Gastroesophageal sphincter (tissue), 4 donors: ENCODE results near the gene SMURF2. TPM values are rescaled to one million over a fixed set of nuclear protein-coding genes. Genes with fewer than 3 reads are reported as not detected.

ENCODE experiments used
- ATAC-seq: fragments of 150-250 bp; one replicate; pipeline ENCODE4 v1.9.1; 2016; ENCODE audit warnings: mild to moderate bottlenecking, moderate library complexity
- H3K27ac ChIP-seq, 4 donors: fragments of 200-600 bp; sonication (generic) in 3 of 4; 1 replicate in 3 of 4; 2 replicates in 1 of 4; pipeline ENCODE4 v1.5.1; 2016 to 2019
- H3K27me3 ChIP-seq: fragments of 200-600 bp; sonication (generic); one replicate; pipeline ENCODE4 v1.5.1; 2019
- H3K36me3 ChIP-seq, 2 donors: fragments of 200-600 bp; sonication (generic); one replicate each; pipeline ENCODE4 v1.5.1; 2019; ENCODE audit warnings: control low read depth in 1 of 2
- H3K4me1 ChIP-seq, 3 donors: fragments of 200-600 bp; sonication (generic); 1 replicate in 2 of 3; 2 replicates in 1 of 3; pipeline ENCODE4 v1.5.1; 2016 to 2019; ENCODE audit warnings: control low read depth in 2 of 3
- H3K4me3 ChIP-seq, 2 donors: fragments of 200-600 bp; sonication (generic); one replicate each; pipeline ENCODE4 v1.5.1; 2019; ENCODE audit warnings: mild to moderate bottlenecking in 1 of 2, moderate library complexity in 1 of 2
- H3K9me3 ChIP-seq, 3 donors: fragments of 200-600 bp; sonication (generic); one replicate each; pipeline ENCODE4 v1.5.1; 2017 to 2019; ENCODE audit warnings: control low read depth in 2 of 3
- EP300 ChIP-seq: sonication (generic); formaldehyde crosslinking; IDR thresholded peaks from one replicate; pipeline ENCODE4 v1.6.1; 2017; ENCODE audit warnings: antibody characterized with exemption, mild to moderate bottlenecking
- POLR2A ChIP-seq, 2 donors: fragments of 450-650 bp; IDR thresholded peaks; one replicate each; pipeline ENCODE4 v1.6.1; 2017; ENCODE audit warnings: antibody characterized with exemption in 2 of 2, mild to moderate bottlenecking in 2 of 2, moderate library complexity in 1 of 2
- POLR2AphosphoS5 ChIP-seq: sonication (generic); formaldehyde crosslinking; IDR thresholded peaks from one replicate; pipeline ENCODE4 v1.6.1; 2017; ENCODE audit warnings: antibody characterized with exemption
- WGBS, 2 donors: methylation state at CpG; one replicate each; pipeline ENCODE4 v1.1.5; 2018; ENCODE audit warnings: low coverage in 1 of 2; 5-methylcytosine and 5-hydroxymethylcytosine counted together
- total RNA-seq, 4 donors: library from RNA; depleted of rRNA; stranded (reverse); fragments of >200 nt; gene quantifications; one replicate each; pipeline ENCODE4 v1.1.0, GENCODE V29; 2016
- TF ChIP-seq, protein P1 (sequence below), 4 experiments: fragments of 200-600 bp in 2 of 4; fragments of 450-650 bp in 2 of 4; sonication (generic) in 1 of 4; IDR thresholded peaks; one replicate each; pipeline ENCODE4 v1.5.1; 2017 to 2019; ENCODE audit warnings: antibody characterized with exemption in 4 of 4, mild to moderate bottlenecking in 2 of 4, moderate library complexity in 2 of 4

The SMURF2 gene
- total RNA-seq, 4 donors from 2014 or later = 35.0 to 60.8 (median 37.9) TPM

DNA sequence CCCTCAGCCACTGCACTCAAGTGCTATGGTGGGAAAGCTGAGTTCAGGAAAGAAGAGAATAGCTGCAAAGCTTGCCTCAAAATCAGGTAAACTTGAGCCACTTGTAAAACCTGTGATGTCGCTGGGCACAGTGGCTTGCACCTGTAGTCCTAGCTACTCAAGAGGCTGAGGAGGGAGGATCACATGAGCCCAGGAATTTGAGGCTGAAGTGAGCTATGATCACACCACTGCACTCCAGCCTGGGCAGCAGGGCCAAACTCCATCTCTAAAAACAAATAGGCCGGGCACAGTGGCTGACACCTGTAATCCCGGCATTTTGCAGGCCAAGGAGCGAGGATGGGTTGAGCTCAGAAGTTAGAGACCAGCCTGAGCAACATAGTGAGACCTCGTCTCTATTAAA lies 26.4 kb upstream of the SMURF2 start:
- 100% methylated on average over 2 of the region's 5 CpGs for WGBS, 2 donors
- no peaks in the 10 kb centered on the region for H3K36me3 ChIP-seq

DNA sequence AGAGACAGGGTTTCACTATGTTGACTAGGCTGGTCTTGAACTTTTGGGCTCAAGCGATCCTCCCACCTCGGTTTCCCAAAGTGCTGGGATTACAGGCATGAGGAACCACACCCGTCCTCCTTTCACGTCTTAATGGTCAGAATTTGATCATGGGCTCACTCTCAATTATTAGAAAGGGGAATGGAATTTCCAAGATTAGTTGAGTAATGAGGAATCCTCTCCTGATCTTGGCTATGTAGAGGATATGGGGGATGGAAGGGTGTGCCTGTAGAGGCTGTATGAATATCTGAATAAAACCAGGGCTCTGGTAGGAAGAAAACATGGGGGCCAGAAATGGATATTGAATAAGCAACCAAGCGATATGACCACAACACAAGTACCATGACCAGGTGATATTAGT lies 25.9 kb upstream of the SMURF2 start:
- no peak overlapping the region for H3K4me3 ChIP-seq
- ATAC-seq = peak; percentile 16
- no peaks in the 10 kb centered on the region for H3K4me1 ChIP-seq
- no peak overlapping the region for H3K27ac ChIP-seq
- H3K36me3 ChIP-seq = no peaks in the 10 kb centered on the region
- no peaks in the 10 kb centered on the region for H3K27me3 ChIP-seq
- 83% methylated on average over 5 of the region's 5 CpGs; no CpG with 5 or more reads in 1 of the 2 donors for WGBS, 2 donors
- TF ChIP-seq, protein P1, sequence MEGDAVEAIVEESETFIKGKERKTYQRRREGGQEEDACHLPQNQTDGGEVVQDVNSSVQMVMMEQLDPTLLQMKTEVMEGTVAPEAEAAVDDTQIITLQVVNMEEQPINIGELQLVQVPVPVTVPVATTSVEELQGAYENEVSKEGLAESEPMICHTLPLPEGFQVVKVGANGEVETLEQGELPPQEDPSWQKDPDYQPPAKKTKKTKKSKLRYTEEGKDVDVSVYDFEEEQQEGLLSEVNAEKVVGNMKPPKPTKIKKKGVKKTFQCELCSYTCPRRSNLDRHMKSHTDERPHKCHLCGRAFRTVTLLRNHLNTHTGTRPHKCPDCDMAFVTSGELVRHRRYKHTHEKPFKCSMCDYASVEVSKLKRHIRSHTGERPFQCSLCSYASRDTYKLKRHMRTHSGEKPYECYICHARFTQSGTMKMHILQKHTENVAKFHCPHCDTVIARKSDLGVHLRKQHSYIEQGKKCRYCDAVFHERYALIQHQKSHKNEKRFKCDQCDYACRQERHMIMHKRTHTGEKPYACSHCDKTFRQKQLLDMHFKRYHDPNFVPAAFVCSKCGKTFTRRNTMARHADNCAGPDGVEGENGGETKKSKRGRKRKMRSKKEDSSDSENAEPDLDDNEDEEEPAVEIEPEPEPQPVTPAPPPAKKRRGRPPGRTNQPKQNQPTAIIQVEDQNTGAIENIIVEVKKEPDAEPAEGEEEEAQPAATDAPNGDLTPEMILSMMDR (IDR thresholded peaks at IDR 0.05) = no peak
- TF ChIP-seq EP300 = no peak
- no peak for TF ChIP-seq POLR2A (IDR thresholded peaks at IDR 0.05)
- no peak for TF ChIP-seq POLR2AphosphoS5
- no peaks in the 10 kb centered on the region for H3K9me3 ChIP-seq

More for the DNA sequence above, 26.4 kb upstream of the SMURF2 start:
- Histone ChIP-seq H3K27me3 (no peaks in the 10 kb centered on the region), H3K4me3 (no peak overlapping the region), H3K27ac (no peak overlapping the region), H3K9me3 (no peaks in the 10 kb centered on the region), H3K4me1 (no peaks in the 10 kb centered on the region)
- TF ChIP-seq, protein P1 (IDR thresholded peaks at IDR 0.05) = no peak
- no peak for TF ChIP-seq POLR2A (IDR thresholded peaks at IDR 0.05)
- TF ChIP-seq POLR2AphosphoS5 = no peak
- no peak for TF ChIP-seq EP300
- no peak for ATAC-seq

DNA sequence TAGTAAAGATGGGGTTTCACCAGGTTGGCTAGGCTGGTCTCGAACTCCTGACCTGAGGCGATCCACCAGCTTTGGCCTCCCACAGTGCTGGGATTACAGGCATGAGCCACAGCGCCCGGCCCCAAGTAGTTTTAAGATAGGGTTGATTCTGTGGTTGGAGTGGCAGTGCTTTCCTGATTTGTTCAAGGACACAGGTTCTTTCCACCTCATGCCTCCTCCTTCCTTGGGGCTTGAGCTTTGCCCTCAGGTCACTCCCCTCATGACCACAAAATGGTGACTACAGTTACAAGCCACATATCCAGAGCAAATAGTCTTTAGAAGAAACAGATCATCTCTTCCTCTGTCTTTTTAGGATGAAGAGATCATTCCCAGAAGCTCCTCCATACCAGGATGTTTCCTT lies 25.3 kb upstream of the SMURF2 start:
- no peak overlapping the region for H3K27ac ChIP-seq
- WGBS, 2 donors = 97% methylated on average over 4 of the region's 4 CpGs; no CpG with 5 or more reads in 1 of the 2 donors
- no peak for ATAC-seq
- H3K27me3 ChIP-seq = no peaks in the 10 kb centered on the region
- TF ChIP-seq POLR2AphosphoS5 (no peak), POLR2A (IDR thresholded peaks at IDR 0.05) (no peak), EP300 (no peak)
- TF ChIP-seq, protein P1 (IDR thresholded peaks at IDR 0.05) = no peak
- no peak overlapping the region for H3K4me3 ChIP-seq
- H3K36me3 ChIP-seq = no peaks in the 10 kb centered on the region
- H3K9me3 ChIP-seq = no peaks in the 10 kb centered on the region
- H3K4me1 ChIP-seq = no peaks in the 10 kb centered on the region

GRCh38 chr17:64686705-64687104 lies 24.6 kb upstream of the SMURF2 start:
- no peaks in the 10 kb centered on the region for H3K27me3 ChIP-seq
- no peak for ATAC-seq
- 86 to 100% methylated on average over 1 to 2 of the region's 2 CpGs for WGBS, 2 donors
- no peak overlapping the region for H3K4me3 ChIP-seq
- no peaks in the 10 kb centered on the region for H3K36me3 ChIP-seq
- no peaks in the 10 kb centered on the region for H3K4me1 ChIP-seq
- TF ChIP-seq EP300 (no peak), POLR2A (IDR thresholded peaks at IDR 0.05) (no peak), POLR2AphosphoS5 (no peak)
- TF ChIP-seq, protein P1 (IDR thresholded peaks at IDR 0.05) = no peak
- no peak overlapping the region for H3K27ac ChIP-seq
- H3K9me3 ChIP-seq = no peaks in the 10 kb centered on the region

GRCh38 chr17:64685705-64686104 lies 23.6 kb upstream of the SMURF2 start:
- no peaks in the 10 kb centered on the region for H3K9me3 ChIP-seq
- TF ChIP-seq POLR2A (IDR thresholded peaks at IDR 0.05) (no peak), POLR2AphosphoS5 (no peak), EP300 (no peak)
- TF ChIP-seq, protein P1 (IDR thresholded peaks at IDR 0.05) = no peak
- ATAC-seq = no peak
- no peak overlapping the region for H3K27ac ChIP-seq
- H3K27me3 ChIP-seq = no peaks in the 10 kb centered on the region
- H3K4me1 ChIP-seq = no peaks in the 10 kb centered on the region
- no peaks in the 10 kb centered on the region for H3K36me3 ChIP-seq
- no peak overlapping the region for H3K4me3 ChIP-seq
- WGBS, 2 donors = 80 to 89% methylated on average over 2 to 8 of the region's 9 CpGs
